Islet precursor cell (in vitro differentiated cells): ENCODE measurements around the gene OR2D2.
"Not testable (repeated sequence)": the region's sequence is repeated elsewhere in the genome, so short reads cannot be mapped to it uniquely, and the experiment has no call there.

ENCODE experiments used
- DNase-seq: peaks from one replicate; pipeline ENCODE4 v3.0.0-alpha.2; 2018

Gene OR2D2

DNA sequence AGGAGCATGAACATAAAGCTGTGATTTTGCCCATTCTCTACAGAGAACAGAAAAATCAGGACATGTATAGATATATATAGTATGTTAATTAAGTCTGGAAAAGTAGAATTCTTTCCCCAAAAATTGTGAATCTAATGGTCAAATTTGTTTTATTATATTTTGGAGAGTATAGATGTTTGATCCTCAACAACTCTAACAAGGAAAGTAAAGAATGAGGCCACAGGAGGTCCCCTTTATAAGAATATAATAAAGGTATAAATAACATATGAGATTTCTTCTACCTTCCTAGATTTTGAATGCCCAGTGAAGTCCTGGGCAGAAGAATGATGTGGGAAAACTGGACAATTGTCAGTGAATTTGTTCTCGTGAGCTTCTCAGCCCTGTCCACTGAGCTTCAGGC, 16.0 kb downstream of the OR2D2 start, which contains the start of gene OR10A4:
OR10A4 (plus strand) TSS at position 301 of the 400 bp plus-strand sequence; CDS start at position 324, 23 bp downstream.
- no peak for DNase-seq

DNA sequence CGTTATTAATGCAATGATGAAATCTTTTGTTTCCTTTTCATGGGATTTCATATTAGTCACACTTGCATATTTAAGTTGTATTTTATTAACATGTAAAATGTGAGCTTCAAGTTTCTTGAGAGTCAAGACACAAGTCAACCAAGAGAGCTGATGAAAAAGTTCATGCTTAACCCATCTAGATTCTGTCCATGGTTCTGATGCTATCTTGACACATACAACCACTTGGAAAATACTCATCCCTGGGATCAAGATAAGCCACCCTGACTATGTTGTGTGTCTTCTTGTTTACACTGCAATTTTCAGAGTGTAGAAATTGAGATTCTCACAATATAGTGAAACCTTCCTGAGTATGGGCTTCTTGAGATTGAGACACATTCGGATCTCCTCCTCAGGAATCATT, 16.5 kb downstream of the OR2D2 start:
- DNase-seq, result no peak

DNA sequence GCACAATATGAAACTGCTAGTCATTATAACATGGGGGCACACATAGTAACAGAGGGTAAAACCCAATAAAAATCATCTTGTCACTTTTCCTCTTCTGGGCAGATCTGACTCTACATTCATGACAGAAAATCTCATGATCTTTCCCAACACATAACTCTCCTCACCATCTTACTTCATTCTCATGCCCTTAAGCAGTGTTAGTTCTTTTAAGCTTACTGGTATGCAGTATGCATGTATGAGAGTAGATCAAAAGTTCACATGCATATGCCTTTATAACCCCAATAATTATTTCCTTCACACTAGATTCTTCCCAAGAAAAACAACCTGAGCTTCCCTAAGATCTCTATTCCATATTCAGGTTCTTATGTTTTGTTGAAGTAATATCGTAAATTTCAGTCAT, 21.0 kb downstream of the OR2D2 start:
- no peak for DNase-seq

DNA sequence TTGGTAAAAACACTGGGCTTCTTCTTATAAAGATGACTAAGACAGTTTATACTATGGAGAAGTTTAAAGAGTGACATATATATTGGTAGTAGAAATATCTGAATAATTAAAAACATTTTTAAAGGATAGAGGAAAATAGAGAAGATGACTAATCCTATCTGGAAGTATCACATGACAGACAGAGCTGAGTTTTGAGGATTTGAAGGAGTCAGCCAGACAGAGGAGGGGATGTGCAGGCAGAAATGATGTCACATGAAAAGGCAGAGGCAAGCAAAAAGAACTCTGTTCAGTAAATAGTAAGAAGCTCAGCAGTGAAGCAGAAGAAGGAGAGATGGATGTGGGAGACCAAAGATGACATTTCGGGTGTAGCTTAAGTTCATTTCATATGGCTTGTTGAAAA, 27.9 kb downstream of the OR2D2 start:
- no peak for DNase-seq

DNA sequence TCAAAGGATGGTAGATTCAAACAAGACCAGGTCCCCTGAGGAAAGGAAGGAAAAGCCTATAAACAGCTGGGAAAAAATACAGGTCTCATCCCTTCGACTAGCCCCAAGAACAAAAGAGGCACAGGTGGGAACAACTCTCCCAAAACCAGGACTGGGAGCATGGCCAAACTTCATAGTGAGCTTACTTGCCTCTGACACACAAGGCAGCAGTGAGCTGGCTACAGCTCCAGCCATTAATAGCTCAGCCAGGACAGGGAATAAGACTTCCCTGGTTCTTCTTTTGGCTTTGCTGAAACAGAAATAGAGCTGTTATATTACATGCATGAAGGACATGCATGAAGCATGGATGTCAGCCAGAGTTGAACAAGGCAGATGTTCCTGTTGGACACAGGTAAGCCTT, 29.3 kb downstream of the OR2D2 start, which contains the start of gene OR10A2:
OR10A2 (plus strand) TSS at position 97 of the 400 bp plus-strand sequence. CDS start 6,698 bp downstream, outside the sequence.
- DNase-seq, result no peak

DNA sequence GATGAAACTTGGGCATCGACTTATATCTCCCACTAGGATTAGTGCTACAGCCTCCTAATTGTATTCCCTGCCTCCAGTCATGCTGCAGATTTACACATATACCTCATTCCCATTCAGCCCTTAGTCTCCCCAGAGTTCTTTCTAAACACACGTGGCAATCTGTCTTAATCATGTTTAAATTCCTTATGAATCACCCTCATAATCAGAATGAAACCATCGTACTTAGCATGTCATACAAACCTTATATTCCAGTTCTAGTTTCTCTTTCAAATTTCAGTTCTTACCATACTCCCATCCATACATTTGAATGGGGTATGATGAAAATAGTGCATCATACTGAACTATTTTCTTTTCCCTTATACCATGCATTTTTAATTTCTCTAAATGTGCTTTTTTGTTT, 35.4 kb downstream of the OR2D2 start:
- DNase-seq, result no peak

DNA sequence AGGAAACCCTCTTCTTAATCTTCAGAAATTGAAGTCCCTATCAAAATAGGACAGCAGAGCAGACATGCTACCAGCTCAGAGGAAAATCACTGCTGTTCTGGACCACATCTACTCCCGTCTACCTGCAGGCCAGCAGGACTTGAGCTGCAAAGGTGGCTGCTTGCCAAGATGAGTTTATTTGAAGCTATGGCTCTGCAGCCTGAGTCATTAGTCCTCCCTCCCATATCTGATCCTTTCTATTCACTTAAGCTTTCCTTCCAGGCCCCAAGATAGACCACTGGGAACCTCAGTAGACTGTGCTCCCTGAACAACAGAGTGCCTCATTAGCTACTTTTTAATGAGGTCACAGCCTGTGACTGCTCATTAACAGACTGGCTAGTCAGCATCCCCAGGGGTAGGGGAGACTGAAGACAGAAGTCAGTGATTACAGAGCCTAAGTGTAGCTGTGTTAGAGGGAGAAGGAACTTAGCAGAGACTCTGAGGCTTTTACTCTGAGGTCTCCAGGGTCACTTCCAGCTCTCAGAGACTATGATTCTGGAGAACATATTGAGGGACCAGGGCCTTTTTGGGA, 36.2 kb downstream of the OR2D2 start:
- DNase-seq, result no peak

DNA sequence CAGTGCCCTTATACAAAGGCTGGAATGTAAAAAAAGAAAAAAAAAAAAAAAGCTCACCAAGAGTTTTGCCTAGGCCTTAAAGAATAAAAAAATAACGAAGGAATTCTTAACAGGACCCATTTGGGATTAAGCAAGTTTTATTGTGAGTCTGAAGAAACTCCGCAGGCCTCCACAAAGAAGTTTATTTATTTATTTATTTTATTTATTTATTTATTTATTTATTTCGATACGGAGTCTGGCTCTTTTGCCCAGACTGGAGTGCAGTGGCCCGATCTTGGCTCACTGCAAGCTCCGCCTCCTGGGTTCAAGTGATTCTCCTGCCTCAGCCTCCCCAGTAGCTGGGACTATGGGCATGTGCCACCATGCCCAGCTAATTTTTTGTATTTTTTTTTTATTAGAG, 37.5 kb downstream of the OR2D2 start:
- DNase-seq, result not testable (repeated sequence)

DNA sequence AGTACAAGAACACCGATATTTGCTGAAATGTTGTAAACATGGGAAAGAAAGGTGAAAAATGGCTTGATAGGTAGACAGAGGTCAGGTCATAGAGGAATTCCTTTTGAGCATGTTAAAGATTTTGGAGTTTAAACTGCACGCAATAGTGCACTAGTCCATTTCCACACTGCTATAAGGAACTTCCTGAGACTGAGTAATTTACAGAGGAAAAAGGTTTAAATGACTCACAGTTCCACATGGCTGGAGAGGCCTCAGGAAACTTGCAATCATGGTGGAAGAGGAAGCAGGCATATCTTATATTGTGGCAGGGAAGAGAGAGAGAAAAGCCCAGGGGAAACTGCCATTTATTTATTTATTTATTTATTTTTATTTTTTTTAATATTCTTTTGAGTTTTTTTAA, 41.8 kb downstream of the OR2D2 start:
- no peak for DNase-seq

DNA sequence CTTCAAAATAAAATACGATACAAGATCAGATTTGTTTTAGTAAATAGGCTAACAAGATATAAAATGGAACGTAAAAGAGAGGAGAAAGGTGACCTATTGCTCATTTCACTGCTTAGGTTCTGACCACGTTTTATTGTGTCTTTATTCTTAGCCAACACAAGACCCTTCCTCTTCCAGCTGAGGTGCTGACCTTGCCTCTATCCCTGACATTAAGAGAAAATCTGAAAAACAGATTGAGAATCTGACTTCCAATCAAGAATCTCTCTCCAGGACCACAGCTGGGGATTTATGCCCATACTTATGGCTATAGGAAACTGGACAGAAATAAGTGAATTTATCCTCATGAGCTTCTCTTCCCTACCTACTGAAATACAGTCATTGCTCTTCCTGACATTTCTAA, 46.9 kb downstream of the OR2D2 start, which contains the start of gene OR10A5:
OR10A5 (plus strand) TSS at position 301 of the 400 bp plus-strand sequence; CDS start at position 301, 0 bp downstream.
- DNase-seq, result no peak

DNA sequence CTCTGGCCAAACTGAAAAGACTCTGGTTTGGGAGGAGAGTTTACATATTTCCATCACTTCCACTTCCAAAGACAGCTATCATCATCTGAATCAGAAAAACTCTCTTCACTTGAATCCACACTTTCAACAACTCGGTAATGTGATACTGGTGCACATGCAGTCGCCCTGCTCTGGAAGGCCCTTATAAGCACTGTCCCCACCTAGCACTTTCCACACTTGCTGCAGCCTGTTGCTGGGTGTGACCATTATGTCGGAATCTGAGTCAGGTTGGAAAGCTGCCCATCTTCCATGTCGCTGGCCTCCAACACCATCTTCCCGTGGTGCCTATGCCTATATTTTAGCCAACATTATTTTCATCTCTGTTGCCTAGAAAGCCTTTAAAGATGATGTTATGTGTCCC, 47.9 kb downstream of the OR2D2 start:
- DNase-seq, result no peak

DNA sequence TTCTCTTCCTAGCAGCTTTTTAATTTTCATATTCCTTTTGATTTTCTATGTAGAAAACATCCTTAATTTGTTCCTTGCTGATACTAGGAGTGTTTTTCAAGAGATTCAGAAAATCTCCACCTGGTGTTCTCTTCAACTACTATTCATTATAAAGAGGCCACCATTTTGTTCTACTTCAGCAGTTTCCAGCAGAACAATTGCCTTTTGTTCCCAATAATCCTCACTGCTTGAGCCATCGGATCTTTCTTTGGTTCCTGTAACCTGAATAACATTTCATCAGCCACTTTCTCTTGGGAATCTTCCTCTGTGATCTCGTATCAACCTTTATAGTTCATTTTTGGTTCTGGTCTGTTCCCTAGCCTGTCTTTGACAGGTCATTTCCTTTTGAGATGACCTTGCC, 48.6 kb downstream of the OR2D2 start:
- no peak for DNase-seq

DNA sequence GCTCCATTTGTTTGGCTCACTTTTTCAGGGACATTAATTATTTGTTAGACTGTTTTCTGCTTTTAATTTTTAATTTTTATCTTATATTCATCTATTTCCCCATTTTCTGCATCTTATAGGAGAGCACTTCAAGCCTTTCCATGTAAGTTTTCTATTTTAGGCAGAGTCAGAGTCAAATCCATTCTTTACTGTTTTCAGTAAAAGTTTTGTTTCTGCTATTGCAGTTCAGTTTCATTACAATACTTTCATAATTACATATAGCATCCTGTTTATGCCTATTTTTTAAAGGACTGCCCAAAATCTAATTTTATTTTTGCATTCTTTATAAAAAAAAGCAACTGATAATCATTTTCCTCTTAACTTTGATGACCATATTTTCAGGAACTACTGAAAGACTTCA, 50.6 kb downstream of the OR2D2 start:
- no peak for DNase-seq
